ENCODE results near the gene WDR27.
"Not testable (repeated sequence)": the region's sequence is repeated elsewhere in the genome, so short reads cannot be mapped to it uniquely, and the experiment has no call there.

WDR27 gene

DNA sequence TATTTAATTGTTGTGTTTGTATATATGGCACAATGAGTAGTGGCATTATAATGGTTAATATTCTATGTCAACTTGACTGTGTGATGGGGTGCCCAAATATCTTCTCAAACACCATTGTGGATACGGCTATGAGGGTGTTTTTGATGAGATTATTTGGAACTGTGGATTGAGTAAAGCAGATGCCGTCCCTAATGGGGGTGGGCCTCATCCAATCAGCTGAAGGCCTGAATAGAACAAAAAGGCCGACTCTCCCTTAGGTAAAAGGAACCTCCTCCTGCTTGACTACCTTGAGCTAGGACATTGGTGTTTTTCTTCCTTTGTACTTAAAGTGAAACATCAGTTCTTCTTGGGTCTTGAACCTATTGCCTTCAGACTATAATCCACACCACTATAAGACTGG, 207.8 kb downstream of the WDR27 start:
- DNase-seq (ENCODE audit: low read depth in 4 of 4, low spot score in 1 of 4) = no peak

DNA sequence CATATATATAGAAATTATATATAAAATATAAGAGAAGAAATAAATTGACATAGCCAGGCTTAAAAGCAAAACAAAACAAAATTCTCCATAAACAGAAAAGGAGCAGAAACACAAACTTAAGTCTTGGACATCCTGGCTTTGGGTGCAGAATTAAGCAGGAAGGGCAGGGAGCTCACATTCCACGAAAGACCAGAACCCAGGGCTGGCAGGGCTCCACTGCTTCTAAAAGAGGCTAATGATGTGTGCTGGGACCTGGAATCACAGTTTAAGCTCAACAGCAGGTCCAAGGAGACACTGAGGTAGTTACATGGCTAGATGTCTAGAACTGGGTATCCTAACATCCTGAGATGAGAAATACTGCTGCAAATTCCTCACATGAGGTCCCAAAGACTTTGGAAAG, 210.3 kb downstream of the WDR27 start:
- DNase-seq (ENCODE audit: low read depth in 4 of 4, low spot score in 1 of 4) = no peak

DNA sequence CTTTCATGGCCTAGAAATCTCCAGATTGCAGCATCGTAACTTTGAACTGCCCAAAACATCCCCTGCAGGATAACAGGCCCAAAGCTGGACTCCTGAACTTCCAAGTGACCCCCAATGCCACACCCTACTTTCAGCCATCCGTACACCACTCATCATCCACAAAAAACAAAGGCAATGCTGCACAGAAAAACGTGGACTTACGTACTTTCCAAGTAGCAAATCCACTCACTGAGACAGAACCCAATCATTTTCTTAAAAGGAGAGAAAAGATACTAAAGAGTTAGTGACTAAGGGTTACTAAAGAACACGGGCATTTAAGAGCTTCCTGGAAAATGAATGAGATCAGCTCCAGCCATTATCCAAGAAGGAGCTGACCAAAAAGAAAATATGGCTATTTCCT, 211.0 kb downstream of the WDR27 start:
- no peak for DNase-seq (ENCODE audit: low read depth in 4 of 4, low spot score in 1 of 4)

DNA sequence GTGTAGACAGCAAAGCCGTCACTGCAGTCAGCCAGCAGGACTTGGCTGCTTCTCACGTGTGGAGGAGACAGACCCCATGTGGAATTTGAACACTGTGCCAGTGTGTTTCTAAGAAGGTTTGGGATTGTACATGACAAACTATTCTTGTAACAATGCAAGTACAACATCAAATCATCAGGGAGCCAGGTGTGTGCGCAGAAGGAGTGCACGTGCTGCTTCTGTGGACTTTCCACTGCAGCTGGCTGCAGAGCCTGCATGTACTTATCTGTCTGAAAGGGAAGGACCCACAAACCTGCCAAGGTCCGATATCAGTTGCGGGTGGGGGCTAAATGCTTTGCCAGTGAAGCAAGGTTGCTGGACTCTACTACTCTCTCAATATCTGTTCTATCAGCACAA, 211.6 kb downstream of the WDR27 start:
- no peak for DNase-seq (ENCODE audit: low read depth in 4 of 4, low spot score in 1 of 4)

- no peak for DNase-seq (ENCODE audit: low read depth in 4 of 4, low spot score in 1 of 4)
These were observed 212.1 kb downstream of the WDR27 start for GRCh38 chr6:169489563-169490245.

DNA sequence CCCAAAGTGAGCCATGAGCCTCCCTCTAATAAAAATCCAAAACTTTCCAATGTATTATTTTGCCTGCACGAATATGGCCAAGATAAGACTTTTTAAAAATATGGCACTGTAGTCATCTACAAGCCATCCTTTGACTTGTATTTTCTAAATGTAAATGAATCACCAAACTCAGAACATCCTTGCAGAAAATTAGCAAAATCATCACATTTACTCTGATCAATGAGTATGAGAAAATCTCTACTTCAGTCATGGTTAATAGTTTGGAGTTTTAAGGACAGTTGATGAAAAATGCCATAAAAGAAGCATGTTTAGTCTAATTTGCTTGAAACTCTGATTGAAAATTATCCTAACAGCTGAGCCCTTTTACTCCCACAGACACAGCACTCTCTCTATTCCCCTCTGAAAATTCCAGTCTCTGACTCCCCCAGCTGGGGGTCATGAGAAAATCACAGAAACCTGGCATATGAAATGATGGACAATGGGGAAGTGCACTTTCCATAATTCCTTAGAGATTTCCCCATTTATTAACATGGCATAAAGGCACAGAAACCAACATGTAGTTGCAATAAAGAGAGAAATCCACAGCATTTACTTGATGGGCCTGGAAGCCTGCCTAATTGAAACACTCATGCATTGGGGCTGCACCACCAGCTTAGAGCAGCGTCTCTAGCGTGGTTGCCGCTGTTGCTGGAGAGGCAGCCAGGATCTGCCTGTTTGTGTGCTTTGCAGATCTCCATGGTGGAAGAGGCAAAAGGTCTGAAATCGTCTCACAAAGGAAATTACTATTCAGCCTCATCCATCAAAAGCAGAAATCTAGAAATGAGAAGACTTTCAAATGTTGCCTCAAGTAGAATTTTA, 214.0 kb downstream of the WDR27 start:
- DNase-seq (ENCODE audit: low read depth in 4 of 4, low spot score in 1 of 4) = no peak

- DNase-seq (ENCODE audit: low read depth in 4 of 4, low spot score in 1 of 4) = no peak
These were observed 221.9 kb downstream of the WDR27 start for GRCh38 chr6:169479783-169480495.

GRCh38 chr6:169474362-169474761, 227.5 kb downstream of the WDR27 start:
- no peak for DNase-seq (ENCODE audit: low read depth in 4 of 4, low spot score in 1 of 4)

- no peak for DNase-seq (ENCODE audit: low read depth in 4 of 4, low spot score in 1 of 4)
These were observed 228.2 kb downstream of the WDR27 start for GRCh38 chr6:169473663-169474062.

- no peak for DNase-seq (ENCODE audit: low read depth in 4 of 4, low spot score in 1 of 4)
These were observed 228.9 kb downstream of the WDR27 start for GRCh38 chr6:169472786-169473416.

- DNase-seq (ENCODE audit: low read depth in 4 of 4, low spot score in 1 of 4) = no peak
These were observed 231.0 kb downstream of the WDR27 start for GRCh38 chr6:169470790-169471189.

GRCh38 chr6:169469028-169469427, 232.8 kb downstream of the WDR27 start:
- DNase-seq (ENCODE audit: low read depth in 4 of 4, low spot score in 1 of 4) = no peak

- DNase-seq (ENCODE audit: low read depth in 4 of 4, low spot score in 1 of 4) = not testable (repeated sequence)
These were observed 234.1 kb downstream of the WDR27 start for GRCh38 chr6:169467755-169468154.

DNA sequence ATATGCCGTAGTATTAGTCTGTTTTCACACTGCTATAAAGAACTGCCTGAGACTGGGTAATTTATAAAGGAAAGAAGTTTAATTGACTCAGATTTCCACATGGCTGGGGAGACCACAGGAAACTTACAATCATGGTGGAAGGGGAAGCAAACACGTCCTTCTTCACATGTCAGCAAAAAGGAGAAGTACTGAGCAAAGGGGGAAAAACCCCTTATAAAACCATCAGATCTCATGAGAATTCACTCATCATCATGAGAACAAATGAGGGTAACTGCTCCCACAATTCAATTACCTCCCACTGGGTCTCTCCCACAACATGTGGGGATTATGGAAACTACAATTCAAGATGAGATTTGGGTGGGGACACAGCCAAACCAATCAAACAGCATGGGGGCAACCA, 235.6 kb downstream of the WDR27 start:
- DNase-seq (ENCODE audit: low read depth in 4 of 4, low spot score in 1 of 4) = not testable (repeated sequence)

GRCh38 chr6:169457762-169458161, 244.1 kb downstream of the WDR27 start:
- no peak for DNase-seq (ENCODE audit: low read depth in 4 of 4, low spot score in 1 of 4)

- DNase-seq (ENCODE audit: low read depth in 4 of 4, low spot score in 1 of 4) = no peak
These were observed 245.0 kb downstream of the WDR27 start for GRCh38 chr6:169456840-169457239.

GRCh38 chr6:169455470-169455869, 246.4 kb downstream of the WDR27 start:
- no peak for DNase-seq (ENCODE audit: low read depth in 4 of 4, low spot score in 1 of 4)

DNA sequence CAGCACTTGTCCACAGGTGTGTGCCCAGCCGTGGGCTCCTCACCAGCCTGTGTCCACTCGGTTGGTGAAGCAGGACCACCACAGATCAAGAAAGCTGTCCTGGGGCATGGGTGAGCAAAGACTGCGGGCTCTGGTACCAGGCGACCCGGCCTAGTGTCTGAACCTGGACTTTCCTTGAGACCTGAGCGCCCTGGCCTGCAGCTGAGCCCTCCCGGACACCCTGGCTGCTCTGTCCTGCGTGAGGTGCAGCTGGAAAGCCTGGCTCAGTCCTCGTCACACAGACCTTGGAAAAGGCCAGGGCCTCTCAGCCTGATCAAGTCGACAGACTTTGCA, 247.0 kb downstream of the WDR27 start:
- no peak for DNase-seq (ENCODE audit: low read depth in 4 of 4, low spot score in 1 of 4)

GRCh38 chr6:169454204-169454871, 247.5 kb downstream of the WDR27 start:
- DNase-seq (ENCODE audit: low read depth in 4 of 4, low spot score in 1 of 4) = no peak

DNA sequence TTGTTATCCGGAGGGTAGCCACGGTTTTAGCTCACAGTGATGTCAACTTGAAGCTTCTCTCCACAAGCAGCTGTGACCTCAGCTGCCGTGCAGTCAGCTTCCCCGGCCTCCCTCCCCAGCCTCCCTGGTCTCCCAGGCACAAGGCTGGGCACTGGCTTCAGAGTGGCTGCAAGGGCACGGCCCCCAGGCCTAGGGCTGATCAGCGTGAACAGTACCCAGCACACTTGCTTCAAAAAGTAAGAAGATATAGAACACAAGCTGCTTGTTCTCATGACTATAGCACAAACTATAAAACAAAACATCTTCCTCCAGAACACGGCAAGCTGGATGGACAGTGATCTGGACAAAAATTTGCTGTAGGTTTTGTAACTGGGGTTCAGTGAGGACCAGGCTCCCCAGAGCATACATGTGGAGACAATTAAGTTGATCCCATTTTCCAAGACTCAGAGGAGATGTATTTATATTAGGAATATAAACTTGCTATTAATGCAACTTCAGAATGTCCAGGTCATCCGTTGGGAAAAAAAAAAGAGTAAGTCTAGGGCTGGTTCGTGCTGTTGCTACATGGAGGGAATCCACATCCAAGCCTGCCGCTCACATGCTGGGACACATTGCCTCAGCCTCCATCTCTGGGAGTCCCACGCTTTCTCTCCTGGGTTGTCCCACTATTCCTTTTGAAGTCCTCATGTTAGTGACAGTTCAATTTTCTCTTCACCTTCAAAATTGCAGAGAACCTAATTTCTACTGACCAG, 248.8 kb downstream of the WDR27 start:
- DNase-seq (ENCODE audit: low read depth in 4 of 4, low spot score in 1 of 4) = no peak

All from stimulated activated CD4-positive, alpha-beta T cell treated with anti-CD3 and anti-CD28 coated beads, Interleukin-1b, Interleukin-23, amount 100 ng/mL, for 24 hours (primary cell).